Inferior parietal cortex (tissue), 1 donor: ENCODE results near the gene DMBT1.

Source experiments
- DNase-seq: peaks from one replicate; pipeline ENCODE4 v3.0.0-alpha.2; 2016; ENCODE audit errors: extremely low spot score

Gene DMBT1

DNA sequence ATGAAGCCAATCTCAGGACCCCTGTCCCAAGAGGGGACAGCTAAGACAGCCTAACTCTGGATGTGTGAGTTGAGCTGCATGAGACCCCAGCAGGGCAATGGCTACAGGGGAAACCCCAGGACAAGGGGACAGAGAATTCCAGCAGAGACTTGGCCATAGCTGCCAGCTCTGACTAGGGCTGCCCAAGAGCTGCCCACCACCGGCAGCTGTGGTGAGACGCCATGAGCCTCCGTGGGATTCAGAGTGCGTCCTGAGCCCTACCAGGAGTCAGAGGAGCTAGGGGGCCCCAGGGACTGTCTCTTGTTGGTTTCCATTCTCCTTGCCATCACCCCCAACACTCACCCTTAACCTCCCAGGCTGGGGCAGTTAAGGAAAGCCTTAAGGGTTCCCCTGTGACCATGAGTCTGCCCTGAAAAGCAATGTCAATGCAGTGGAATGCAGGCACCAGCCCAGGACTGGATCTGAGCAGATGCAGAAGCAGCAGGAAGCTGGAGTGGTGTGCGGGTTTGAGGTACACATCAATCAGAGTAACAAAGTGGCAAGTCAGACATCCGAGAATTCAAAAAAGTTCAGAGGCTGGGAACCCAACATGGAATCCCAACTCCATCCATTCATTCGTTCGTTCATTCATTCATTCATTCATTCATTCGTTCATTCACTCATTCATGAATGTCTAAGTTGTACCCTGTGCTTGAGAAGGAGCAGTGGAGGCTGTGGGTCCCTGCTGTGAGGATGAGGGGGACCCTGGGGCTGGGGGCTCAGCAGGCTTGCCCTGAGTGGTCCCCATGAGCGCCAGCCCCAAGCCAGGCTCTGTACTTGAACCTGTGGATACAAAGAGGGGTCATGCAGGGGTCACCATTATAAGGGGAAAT is 86.2 kb downstream of the DMBT1 start:
- no peak for DNase-seq

DNA sequence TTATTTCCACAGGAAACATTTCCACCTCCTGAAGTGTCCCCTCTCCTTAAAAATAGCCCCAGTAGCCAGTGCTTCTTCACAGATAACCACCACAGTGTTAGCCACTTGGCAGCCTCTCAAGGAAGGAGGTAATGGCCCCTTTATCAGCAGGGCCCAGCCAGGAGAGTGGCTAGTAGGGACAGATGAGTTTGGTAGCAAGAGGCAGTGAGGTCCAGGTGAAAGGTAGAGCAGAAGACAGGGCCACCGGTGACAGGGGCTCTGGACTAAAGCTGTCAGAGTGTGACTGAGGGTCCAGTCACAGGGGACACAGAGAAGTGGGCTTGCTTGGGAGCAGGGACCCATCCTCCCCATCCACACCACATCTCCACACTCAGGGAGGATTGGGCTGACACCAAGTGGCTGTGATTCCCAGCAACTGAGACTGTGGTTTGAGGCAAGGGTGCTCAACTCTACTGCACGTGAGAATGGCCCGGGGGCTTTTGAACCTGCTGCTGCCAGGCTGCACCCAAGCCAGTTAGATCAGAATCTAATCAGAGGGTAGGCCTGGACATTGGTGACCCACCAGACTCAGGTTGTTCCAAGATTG is 86.9 kb downstream of the DMBT1 start:
- DNase-seq: no peak

DNA sequence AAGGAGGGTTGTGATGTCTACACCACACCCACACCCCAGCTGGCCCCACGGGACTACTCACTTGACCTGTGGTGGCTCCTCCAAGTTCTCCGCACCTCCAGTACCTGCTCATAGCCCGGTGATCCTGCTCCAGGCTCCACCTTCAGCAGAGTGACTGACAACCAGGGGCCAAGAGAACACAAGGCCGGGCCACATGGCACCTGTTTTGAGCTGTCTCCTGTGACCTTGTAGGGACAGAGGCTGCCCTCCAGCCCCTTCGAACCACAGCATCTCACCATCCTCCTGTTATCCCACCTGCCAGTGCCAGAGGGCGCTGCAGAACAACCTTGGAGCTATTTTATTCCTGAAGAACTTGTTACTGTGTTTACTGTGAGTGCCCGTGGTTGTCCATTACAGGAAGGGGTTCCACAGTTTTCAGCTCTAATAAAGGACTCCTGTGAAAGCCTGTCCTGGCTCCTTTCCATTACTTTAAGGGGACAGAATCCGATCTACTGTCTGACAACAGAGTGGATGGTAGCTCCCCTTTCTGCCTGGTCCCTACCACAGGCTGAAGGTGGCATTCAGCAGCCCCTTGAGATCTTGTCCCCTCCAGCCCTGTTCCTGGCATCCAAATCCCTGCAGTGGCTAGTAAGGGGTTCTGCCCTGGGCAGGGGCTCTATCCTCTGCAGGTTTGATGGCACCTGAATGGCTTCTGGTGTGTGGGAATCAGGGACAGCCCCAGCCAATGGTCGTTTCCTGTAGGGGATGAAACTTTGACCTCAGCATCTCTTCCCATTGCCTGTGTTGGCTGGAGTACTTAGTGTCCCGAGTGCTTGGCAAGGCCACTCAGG is 88.3 kb downstream of the DMBT1 start:
- DNase-seq: peak; percentile 82

DNA sequence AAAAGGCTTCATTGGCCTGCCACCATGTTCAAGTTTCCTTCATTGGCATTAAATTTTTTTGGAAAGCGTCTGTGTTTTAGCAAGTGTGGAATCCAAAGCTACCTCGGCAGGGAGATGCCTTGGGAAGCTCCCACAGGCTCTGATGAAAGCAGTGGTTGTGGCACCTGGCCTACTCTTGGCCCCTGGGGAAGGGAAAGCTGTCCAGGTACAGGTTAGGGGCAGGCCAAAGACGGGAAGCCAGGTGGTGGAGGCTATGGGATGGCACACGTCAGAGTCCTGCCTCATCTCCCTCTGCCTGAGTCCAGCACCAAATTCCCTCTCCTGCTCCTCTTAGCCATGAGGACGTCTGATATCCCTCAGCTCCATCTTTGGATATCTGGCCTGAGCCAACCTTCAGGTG is 89.3 kb downstream of the DMBT1 start:
- no peak for DNase-seq

DNA sequence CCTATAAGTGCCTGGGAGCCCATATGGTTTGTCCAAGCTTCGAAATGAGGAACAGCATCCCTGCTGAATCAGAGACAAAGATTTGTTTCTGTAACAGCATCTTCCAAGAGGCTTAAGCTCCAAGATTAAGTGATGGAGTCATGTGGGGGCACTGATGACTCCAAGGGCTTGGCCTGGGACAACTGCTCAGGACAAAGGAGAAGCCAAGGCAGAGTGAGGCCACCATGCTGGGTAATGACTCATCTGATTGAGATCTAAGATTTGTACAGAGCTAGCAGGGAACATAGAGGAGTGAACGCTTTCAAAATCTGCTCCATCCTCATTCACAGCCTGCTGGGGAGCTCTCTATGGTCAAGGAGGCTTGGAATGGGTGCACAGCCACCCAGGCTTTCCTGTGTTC is 89.8 kb downstream of the DMBT1 start:
- DNase-seq: no peak

DNA sequence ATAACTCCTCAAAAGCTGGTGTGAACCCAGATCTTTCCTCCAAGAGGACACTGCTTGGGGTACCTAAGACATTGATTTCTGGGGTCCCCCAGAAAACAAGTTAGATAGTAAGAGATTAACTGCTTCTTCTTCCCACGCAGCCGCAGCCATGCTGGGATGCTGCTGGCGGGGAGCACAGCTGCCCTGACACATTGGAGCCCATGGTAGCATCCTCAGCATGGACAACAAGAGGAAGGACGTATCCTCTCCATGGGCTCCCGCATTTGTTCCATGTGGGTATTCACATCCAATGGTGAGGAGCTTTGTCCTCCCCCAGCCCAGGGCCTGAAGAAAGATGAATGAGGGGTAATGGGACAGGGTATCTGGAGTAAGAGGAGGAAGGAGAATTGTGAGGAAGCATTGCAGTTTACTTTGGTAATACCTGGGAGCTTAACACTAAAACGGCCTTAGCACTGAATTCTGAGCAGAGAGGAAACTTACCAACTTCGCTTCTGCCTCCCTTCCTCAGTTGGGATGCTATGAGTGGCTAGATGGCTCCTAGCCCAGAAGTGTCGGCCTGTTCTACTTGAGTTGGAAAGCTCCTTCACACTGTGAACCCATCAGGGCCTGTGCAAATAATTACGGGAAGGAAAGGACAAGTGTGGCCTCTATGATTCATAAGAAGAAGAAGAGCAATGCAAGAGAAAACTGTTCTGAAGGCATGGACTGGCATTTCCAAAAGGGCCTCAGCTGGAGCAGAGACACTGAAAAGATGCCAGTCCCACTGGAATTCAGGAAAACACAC is 95.2 kb downstream of the DMBT1 start:
- no peak for DNase-seq

DNA sequence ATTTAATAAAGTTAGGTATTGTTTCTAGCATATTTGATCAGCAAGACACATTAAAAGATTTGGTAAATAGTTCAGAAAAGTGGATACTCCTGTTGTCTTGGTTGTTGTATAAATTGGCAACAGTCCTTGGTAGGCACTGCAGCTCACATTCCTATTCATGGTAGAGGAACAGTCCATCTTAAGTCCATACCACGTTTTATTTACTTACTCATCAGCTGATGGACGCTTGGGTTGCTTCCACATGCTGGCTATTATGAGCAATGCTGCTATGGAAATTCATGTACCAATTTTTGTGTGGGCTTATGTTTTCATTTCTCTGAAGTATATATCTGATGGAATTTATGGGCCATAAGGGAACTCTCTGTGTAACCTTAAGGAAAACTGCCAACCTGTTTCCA is 95.8 kb downstream of the DMBT1 start:
- no peak for DNase-seq

DNA sequence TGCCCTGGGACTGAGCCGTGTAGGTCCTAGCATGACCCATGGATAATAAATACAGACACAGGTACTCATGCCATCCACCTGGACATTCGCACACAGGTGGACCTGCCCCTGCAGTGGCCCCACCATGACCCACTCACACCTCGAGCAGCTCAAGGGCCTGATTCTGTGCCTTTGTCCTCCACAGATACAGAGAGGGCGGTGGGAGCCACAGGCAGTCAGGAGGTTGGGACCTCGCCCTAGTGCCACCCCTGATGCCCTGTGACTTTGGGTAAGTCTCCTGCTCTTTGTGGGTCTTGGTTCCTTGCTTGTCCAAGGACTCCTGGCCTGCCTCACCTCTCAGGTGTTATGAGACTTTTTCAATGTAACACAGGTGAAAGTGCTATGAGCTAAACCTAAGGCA is 96.2 kb downstream of the DMBT1 start:
- no peak for DNase-seq

DNA sequence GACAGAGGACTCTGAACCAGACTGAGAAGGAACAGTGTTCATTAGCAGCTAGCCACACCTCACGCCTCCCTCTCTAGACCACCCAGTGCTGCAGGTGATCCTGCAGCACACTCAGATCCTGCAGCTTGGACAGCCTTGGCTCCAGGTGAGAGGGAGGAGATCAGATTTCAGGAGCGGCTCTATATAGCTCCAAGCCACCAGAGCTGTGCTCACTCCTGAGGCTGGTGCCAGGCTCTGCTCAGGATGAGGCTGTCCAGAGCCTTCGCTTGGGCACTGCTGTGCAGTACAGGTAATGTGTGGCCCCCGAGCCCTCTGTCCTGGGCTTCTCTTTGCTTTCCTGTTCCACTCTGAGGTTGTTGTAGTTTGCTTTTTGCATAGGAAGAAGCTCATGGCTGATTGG is 96.7 kb downstream of the DMBT1 start:
- DNase-seq: no peak

DNA sequence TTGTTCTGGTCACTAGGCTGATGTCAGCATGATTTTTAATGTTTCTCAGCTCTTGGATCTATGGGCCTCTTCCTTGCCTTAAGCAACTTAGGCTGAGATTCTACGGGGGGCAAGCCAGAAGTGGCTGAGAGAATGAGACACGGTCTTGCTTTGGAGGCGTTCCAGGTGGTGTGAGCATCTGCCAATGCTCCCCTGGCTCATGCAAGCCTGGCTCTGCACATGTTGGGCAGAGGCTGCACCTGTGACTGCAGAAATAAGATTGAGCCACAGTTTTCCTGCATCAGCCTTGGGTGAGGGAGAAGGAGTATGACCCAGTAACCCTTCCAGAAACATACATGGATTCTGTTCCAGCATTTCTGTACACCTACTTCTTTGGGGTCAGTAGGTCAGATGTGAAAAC is 97.2 kb downstream of the DMBT1 start:
- DNase-seq: no peak

DNA sequence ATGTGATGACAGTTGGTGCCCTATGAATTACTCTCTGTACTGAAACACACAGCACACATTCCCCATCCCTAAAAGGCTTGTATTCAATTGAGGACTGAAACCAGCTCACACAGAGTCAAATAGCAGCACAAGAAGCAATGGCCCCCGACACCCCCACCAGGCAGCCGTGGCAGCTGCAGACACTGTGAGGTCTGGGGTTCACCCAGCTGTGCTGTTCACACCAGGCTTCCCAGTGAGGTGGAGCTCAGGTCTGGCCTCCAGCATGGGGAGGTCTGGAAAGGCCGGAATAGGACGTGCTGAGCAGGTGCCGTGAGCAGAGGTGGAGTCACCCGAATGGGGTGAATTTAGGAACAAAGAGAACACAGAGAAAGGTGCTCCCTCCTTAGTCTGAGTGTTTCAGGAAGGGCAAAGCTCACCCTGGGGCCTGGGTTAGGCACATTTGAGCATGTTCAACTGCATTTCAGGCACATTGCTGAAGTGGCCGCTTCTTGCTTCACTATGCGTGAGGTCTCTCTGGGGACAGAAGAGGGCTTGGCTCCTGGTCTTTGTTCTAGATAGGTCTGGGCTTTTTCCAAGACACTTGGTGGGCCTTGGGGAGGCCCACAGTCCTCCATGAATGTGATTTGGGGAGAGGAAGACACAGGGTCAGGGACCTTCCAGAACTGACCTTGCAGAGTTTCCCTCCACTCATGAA is 97.9 kb downstream of the DMBT1 start:
- no peak for DNase-seq

DNA sequence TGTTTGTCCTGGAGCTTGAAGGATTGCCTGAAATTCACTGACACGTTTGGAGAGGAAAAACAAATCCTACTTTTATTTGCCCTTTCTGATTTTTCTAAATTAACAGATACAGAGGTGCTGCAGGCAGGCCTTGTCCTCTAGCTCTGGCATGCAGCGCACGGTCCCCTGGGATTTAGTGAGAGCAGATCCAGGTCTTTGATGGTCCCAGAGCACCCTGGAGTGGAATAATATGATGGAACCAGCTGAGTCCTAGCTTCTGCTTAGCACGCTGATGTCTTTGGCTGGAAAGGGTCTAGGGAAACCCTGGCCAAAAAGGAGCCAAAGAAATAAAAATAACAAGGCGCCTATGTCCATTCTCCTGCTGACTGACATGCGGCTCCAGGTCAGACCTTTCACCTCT is 98.6 kb downstream of the DMBT1 start:
- DNase-seq: no peak

DNA sequence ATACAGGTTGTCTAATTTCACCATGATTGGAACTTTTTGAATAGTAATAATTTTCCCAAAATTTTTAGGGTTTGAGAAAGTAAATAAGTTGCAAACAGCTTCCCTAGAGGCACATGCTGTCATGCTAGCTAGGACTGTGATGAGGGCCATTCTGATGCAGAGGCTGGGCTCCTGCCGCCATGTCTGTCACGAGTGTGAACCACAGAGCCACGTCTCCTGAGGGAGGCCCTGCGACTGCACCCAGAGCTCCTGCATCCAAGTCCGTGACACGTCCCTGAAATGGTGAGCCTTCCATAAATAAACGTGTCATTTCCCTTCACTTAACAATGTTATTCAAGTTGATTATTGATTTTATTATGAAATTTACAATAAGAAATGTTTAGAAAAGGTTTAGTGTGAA is 99.1 kb downstream of the DMBT1 start:
- DNase-seq: no peak

DNA sequence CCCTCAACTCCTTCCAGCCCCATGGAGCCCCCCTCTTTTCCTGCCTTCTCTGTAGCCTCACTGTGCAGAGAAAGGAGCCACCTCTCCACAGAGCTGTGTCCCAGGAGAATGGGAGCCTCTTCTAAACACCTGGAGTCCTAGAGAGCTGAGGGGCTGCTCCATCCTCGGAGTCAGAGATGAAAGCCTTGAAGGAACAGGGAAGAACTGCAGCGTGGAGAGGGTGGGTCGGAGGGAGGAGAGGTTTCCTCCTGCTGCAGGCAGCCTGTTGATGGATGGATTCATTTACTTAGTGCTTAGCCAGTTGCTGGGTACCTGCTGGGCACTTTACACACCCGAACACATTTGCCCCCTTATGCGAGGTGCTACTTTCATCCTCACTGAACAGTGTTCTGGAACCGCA is 100.1 kb downstream of the DMBT1 start:
- no peak for DNase-seq

DNA sequence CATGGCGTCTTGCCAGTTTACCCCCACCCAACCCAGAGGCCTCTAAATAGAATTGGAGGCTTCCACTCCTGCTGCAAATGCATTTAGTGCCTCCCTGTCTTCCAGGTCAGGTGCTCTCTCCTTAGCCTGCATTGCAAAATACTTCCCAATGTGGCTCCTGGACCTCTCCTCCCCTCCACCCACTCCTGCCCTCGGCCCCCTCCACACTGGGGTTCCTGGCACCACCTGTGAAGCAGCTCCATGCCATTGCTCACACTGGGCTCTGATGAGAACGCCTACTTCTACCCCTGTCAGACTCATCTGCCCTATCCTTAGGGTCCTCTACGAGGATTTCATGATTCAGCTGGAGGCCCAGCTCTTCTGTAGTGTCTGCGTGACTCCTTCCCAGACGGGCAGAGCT is 101.7 kb downstream of the DMBT1 start:
- no peak for DNase-seq

DNA sequence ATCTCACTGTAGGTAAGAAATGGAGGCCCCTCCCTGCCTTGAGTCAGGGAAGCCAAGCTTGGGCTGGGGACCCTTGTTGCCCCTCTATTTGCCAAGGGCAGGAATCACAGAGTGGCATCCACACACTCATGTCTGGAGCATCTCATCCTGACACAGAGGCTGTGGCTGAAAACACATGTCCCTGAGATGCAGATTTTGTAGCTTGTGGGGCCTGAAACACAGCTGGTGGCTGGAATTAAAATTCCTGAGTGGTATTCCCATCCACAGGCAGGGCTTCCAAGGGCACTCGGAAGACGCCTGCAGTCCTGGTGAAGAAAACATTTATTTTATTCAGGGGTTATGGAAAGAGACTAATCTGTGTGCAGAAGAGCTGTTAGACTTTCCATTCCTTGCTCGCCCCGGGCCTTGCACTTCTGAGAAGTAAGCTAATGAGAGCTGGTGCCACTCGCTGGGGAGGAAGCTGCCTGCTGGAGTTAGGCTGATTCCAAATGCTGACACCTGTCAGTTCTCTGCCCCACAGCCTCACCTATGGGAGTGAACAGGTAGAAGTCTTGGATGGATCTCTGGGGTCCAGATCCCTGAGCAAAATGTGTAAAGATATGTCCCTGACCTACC is 103.1 kb downstream of the DMBT1 start:
- DNase-seq: no peak

DNA sequence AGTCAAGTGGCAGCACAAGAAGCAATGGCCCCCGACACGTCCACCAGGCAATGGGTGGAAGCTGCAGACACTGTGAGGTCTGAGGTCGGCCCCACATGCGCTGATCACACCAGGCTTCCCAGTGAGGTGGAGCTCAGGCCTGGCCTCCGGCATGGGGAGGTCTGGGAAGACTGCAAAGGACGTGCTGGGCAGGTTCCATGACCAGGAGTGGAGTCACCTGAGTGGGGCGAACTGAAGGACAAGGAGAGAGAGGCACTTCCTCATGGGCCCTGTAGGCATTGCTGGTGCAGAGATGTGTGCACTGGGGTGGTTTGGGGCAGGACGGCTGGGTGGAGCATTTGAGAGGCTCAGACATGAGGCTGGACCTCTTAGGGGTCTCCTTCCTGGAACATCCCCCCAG is 103.9 kb downstream of the DMBT1 start:
- DNase-seq: no peak

DNA sequence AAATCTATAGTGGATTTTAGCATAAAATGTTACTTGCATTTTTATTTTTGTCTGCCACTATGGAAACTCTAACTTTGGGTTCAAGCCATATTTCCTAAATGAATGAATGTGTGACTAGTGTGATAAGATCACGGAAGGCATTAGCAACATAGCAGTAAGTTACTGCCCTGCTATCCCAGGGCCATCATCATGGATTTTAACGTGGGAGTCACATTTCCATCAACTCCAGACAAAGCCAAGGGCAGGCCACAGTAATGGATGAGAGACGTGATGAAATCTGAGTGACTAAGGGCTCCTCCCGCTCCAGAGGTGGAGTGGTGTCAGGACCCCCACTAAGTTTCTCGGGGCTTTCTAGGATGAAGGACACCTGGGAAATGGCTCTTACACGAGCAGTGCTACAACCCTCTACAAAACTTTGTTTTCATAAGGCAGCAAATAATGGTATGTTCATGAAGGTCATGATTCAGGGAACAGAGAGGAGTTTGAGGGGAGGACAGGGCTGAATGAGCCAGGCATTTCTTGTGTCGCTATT is 104.8 kb downstream of the DMBT1 start:
- no peak for DNase-seq

DNA sequence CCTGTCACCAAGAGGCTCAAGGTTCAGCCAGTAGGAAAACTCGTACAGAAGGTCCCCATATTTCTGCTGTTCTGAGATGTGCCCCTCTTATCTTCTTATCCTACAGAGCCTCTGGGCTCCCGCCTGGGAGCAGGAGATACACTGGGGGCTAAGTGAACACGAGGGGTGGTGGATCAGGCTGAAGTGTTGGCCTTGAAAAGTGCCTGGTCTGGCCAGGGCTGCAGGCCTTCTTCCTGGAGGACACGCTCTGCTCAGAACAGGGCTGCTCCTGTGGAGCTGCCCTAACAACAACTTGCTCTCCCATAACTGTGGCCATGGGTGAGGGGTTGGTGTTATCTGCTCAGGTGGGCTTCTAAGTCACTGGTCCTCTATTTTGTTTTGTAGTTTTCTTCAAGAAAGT is 105.4 kb downstream of the DMBT1 start:
- DNase-seq: no peak

DNA sequence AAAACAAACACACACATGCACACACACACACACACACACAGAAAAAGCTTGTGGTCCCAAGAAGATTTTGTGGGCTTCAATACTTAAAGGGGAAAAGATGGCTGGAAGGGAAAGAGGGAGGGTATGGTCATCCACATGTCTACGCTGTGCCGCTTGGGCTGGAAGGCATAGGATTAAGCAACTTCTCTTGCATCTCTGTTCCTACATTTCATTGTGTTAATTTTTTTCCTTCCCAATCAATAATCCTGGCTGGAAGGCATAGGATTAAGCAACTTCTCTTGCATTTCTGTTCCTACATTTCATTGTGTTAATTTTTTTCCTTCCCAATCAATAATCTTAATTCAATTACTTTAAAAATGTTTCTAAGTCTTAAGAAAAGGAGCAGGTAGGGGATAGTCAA is 108.5 kb downstream of the DMBT1 start:
- DNase-seq: no peak

DNA sequence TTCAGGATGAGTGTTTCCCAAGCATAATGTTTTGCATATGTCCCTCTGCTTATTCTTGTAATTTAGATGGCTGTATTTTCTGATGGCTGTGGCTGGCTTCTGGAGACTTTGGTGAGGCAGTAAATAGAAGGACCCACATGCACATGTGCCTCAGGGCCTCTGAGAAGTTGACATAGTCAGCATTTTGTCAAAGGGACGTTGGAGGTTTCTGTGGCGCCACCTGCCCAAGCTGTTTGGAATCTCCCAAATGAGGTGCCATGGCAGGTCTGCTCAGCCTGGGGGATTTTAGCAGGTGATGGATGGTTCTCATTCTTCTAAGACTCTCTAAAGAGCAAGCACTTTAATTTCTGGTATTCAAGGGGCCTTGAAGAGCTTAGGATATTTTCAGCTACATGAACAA is 109.3 kb downstream of the DMBT1 start:
- no peak for DNase-seq
